Parathyroid adenoma (tissue), 2 donors: ENCODE measurements around the gene CRYGA.

Experiments used
- H2AFZ ChIP-seq: fragments of 300-600 bp; sonication (generic); one replicate; pipeline ENCODE4 v1.7.0; 2017; ENCODE audit warnings: antibody characterized with exemption, mild to moderate bottlenecking
- H3K27ac ChIP-seq: fragments of 300-600 bp; sonication (generic); one replicate; pipeline ENCODE4 v1.7.0; 2017
- H3K27me3 ChIP-seq: fragments of 300-600 bp; sonication (generic); one replicate; pipeline ENCODE4 v1.7.0; 2017; ENCODE audit warnings: low read length; ENCODE audit not compliant: control insufficient read depth, insufficient read depth
- H3K36me3 ChIP-seq: fragments of 300-600 bp; sonication (generic); one replicate; pipeline ENCODE4 v1.7.0; 2017; ENCODE audit warnings: low read length; ENCODE audit not compliant: control insufficient read depth, insufficient read depth
- H3K4me1 ChIP-seq: fragments of 300-600 bp; sonication (generic); one replicate; pipeline ENCODE4 v1.7.0; 2017; ENCODE audit warnings: control low read depth
- H3K4me2 ChIP-seq: fragments of 300-600 bp; sonication (generic); one replicate; pipeline ENCODE4 v1.7.0; 2017; ENCODE audit warnings: low read length
- H3K4me3 ChIP-seq: fragments of 300-600 bp; sonication (generic); one replicate; pipeline ENCODE4 v1.7.0; 2017; ENCODE audit warnings: low read depth, low read length
- H3K79me2 ChIP-seq: fragments of 300-600 bp; sonication (generic); one replicate; pipeline ENCODE4 v1.7.0; 2017; ENCODE audit warnings: control low read depth
- H3K9ac ChIP-seq: fragments of 300-600 bp; sonication (generic); one replicate; pipeline ENCODE4 v1.7.0; 2017; ENCODE audit warnings: mild to moderate bottlenecking
- H3K9me3 ChIP-seq: fragments of 300-600 bp; sonication (generic); one replicate; pipeline ENCODE4 v1.7.0; 2017; ENCODE audit warnings: low read length; ENCODE audit not compliant: control insufficient read depth
- CTCF ChIP-seq: fragments of 300-600 bp; sonication (generic); IDR thresholded peaks from one replicate; pipeline ENCODE4 v1.7.0; 2017; ENCODE audit warnings: antibody characterized with exemption, mild to moderate bottlenecking
- donor health status: primary hyperparathyroidism.

Gene CRYGA

GRCh38 chr2:208163489-208163888 lies at the start of gene CRYGA:
CRYGA (minus strand) TSS chr2:208163589; CDS start chr2:208163556, 33 bp downstream.
- Histone ChIP-seq H3K4me2 (no peak within 1 kb of the TSS), H3K9ac (no peak within 1 kb of the TSS), H3K79me2 (no peaks in the 10 kb centered on the region), H3K27me3 (no peaks in the 10 kb centered on the region), H3K4me3 (no peak within 1 kb of the TSS), H3K4me1 (no peaks in the 10 kb centered on the region), H3K9me3 (no peaks in the 10 kb centered on the region), H3K27ac (no peak within 1 kb of the TSS), H2AFZ (no peak within 1 kb of the TSS), H3K36me3 (no peaks in the 10 kb centered on the region)
- TF ChIP-seq CTCF: no peak

GRCh38 chr2:208210688-208211451 lies 47.5 kb upstream of the CRYGA start:
- H3K4me1 ChIP-seq: no peaks in the 10 kb centered on the region
- no peak overlapping the region for H3K27ac ChIP-seq
- no peaks in the 10 kb centered on the region for H3K79me2 ChIP-seq
- no peak for TF ChIP-seq CTCF
- no peaks in the 10 kb centered on the region for H3K9me3 ChIP-seq
- no peaks in the 10 kb centered on the region for H3K27me3 ChIP-seq
- no peak overlapping the region for H3K9ac ChIP-seq
- H3K4me3 ChIP-seq: no peak overlapping the region
- no peaks in the 10 kb centered on the region for H3K36me3 ChIP-seq
- no peak overlapping the region for H3K4me2 ChIP-seq
- no peak overlapping the region for H2AFZ ChIP-seq

- Histone ChIP-seq H3K4me2 (no peak overlapping the region), H3K27ac (no peak overlapping the region), H3K4me1 (no peaks in the 10 kb centered on the region), H3K27me3 (no peaks in the 10 kb centered on the region), H3K9me3 (no peaks in the 10 kb centered on the region), H3K9ac (no peak overlapping the region), H3K4me3 (no peak overlapping the region), H3K79me2 (no peaks in the 10 kb centered on the region), H3K36me3 (no peaks in the 10 kb centered on the region), H2AFZ (no peak overlapping the region)
- no peak for TF ChIP-seq CTCF
Observed at GRCh38 chr2:208208335-208209085, 45.1 kb upstream of the CRYGA start.

- TF ChIP-seq CTCF: no peak
- no peaks in the 10 kb centered on the region for H3K9me3 ChIP-seq
- no peaks in the 10 kb centered on the region for H3K27me3 ChIP-seq
- H3K36me3 ChIP-seq: no peaks in the 10 kb centered on the region
- H3K4me2 ChIP-seq: no peak overlapping the region
- H3K4me3 ChIP-seq: no peak overlapping the region
- H3K9ac ChIP-seq: no peak overlapping the region
- H2AFZ ChIP-seq: no peak overlapping the region
- no peaks in the 10 kb centered on the region for H3K4me1 ChIP-seq
- H3K79me2 ChIP-seq: no peaks in the 10 kb centered on the region
- H3K27ac ChIP-seq: no peak overlapping the region
Observed at GRCh38 chr2:208207769-208208168, 44.4 kb upstream of the CRYGA start.
